ENCODE measurements around the gene CCDC106.

Gene CCDC106

DNA sequence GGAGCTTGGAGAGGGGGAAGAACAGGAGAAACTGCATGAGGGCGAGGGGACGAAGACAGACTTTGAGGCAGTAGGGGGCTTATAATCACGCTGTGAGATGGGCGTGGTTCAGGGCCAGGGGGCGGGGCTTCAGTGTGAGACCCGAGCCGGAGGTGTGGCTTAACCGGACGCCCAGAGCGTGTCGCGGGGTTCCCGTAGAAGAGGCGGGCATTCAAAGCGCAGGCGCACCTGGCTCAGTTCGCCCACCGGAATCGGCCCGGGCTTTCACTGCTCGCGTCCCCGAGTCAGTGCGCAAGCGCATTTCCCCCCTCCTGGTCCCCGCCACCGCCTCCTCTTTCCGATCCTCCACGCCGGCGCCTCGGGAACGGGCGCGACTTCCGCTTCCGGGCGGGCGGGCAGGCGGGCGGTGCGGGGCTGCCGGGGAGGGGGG is 42.8 kb upstream of the CCDC106 start (continued):
- TF ChIP-seq ZNF776 (tag by site-specific recombination; IDR thresholded peaks at IDR 0.05; ENCODE audit: borderline replicate concordance) (no peak), ZNF366 (tag by site-specific recombination; conservative IDR thresholded peaks at IDR 0.05) (peak; percentile 74), TRIM28 (IDR thresholded peaks at IDR 0.05; ENCODE audit: borderline replicate concordance, low read length) (no peak), REPIN1 (tag by site-specific recombination; IDR thresholded peaks at IDR 0.05; ENCODE audit: low read depth) (no peak), PRDM1 (tag by site-specific recombination; IDR thresholded peaks at IDR 0.05) (peak; percentile 22; the same call in 1 of the 2 replicates), ZNF623 (tag by site-specific recombination; IDR thresholded peaks at IDR 0.05) (no peak), ZFP3 (tag by site-specific recombination; IDR thresholded peaks at IDR 0.05; ENCODE audit: low read depth) (no peak), ZNF670 (tag by site-specific recombination; IDR thresholded peaks at IDR 0.05; ENCODE audit: low read depth) (no peak), YY2 (tag by site-specific recombination; IDR thresholded peaks at IDR 0.05) (no peak), HOXA7 (CRISPR knock-in tag; IDR thresholded peaks at IDR 0.05; ENCODE audit: borderline replicate concordance) (no peak)
- TF ChIP-seq, protein P1, sequence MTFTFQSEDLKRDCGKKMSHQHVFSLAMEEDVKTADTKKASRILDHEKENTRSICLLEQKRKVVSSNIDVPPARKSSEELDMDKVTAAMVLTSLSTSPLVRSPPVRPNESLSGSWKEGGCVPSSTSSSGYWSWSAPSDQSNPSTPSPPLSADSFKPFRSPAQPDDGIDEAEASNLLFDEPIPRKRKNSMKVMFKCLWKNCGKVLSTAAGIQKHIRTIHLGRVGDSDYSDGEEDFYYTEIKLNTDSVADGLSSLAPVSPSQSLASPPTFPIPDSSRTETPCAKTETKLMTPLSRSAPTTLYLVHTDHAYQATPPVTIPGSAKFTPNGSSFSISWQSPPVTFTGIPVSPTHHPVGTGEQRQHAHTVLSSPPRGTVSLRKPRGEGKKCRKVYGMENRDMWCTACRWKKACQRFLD (tag by site-specific recombination; IDR thresholded peaks at IDR 0.05): no peak
- TF ChIP-seq, protein P2, sequence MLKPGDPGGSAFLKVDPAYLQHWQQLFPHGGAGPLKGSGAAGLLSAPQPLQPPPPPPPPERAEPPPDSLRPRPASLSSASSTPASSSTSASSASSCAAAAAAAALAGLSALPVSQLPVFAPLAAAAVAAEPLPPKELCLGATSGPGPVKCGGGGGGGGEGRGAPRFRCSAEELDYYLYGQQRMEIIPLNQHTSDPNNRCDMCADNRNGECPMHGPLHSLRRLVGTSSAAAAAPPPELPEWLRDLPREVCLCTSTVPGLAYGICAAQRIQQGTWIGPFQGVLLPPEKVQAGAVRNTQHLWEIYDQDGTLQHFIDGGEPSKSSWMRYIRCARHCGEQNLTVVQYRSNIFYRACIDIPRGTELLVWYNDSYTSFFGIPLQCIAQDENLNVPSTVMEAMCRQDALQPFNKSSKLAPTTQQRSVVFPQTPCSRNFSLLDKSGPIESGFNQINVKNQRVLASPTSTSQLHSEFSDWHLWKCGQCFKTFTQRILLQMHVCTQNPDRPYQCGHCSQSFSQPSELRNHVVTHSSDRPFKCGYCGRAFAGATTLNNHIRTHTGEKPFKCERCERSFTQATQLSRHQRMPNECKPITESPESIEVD (tag by site-specific recombination; IDR thresholded peaks at IDR 0.05): no peak
- TF ChIP-seq, protein P3, sequence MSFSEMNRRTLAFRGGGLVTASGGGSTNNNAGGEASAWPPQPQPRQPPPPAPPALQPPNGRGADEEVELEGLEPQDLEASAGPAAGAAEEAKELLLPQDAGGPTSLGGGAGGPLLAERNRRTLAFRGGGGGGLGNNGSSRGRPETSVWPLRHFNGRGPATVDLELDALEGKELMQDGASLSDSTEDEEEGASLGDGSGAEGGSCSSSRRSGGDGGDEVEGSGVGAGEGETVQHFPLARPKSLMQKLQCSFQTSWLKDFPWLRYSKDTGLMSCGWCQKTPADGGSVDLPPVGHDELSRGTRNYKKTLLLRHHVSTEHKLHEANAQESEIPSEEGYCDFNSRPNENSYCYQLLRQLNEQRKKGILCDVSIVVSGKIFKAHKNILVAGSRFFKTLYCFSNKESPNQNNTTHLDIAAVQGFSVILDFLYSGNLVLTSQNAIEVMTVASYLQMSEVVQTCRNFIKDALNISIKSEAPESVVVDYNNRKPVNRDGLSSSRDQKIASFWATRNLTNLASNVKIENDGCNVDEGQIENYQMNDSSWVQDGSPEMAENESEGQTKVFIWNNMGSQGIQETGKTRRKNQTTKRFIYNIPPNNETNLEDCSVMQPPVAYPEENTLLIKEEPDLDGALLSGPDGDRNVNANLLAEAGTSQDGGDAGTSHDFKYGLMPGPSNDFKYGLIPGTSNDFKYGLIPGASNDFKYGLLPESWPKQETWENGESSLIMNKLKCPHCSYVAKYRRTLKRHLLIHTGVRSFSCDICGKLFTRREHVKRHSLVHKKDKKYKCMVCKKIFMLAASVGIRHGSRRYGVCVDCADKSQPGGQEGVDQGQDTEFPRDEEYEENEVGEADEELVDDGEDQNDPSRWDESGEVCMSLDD (tag by site-specific recombination; IDR thresholded peaks at IDR 0.05): 0 out of 2 replicates have a peak, but pooled peaks have one; percentile 6
- TF ChIP-seq, protein P4, sequence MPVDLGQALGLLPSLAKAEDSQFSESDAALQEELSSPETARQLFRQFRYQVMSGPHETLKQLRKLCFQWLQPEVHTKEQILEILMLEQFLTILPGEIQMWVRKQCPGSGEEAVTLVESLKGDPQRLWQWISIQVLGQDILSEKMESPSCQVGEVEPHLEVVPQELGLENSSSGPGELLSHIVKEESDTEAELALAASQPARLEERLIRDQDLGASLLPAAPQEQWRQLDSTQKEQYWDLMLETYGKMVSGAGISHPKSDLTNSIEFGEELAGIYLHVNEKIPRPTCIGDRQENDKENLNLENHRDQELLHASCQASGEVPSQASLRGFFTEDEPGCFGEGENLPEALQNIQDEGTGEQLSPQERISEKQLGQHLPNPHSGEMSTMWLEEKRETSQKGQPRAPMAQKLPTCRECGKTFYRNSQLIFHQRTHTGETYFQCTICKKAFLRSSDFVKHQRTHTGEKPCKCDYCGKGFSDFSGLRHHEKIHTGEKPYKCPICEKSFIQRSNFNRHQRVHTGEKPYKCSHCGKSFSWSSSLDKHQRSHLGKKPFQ (tag by site-specific recombination; IDR thresholded peaks at IDR 0.05): no peak
- TF ChIP-seq, protein P5, sequence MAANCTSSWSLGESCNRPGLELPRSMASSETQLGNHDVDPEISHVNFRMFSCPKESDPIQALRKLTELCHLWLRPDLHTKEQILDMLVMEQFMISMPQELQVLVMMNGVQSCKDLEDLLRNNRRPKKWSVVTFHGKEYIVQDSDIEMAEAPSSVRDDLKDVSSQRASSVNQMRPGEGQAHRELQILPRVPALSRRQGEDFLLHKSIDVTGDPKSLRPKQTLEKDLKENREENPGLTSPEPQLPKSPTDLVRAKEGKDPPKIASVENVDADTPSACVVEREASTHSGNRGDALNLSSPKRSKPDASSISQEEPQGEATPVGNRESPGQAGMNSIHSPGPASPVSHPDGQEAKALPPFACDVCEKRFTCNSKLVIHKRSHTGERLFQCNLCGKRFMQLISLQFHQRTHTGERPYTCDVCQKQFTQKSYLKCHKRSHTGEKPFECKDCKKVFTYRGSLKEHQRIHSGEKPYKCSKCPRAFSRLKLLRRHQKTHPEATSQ (tag by site-specific recombination; IDR thresholded peaks at IDR 0.05): no peak

DNA sequence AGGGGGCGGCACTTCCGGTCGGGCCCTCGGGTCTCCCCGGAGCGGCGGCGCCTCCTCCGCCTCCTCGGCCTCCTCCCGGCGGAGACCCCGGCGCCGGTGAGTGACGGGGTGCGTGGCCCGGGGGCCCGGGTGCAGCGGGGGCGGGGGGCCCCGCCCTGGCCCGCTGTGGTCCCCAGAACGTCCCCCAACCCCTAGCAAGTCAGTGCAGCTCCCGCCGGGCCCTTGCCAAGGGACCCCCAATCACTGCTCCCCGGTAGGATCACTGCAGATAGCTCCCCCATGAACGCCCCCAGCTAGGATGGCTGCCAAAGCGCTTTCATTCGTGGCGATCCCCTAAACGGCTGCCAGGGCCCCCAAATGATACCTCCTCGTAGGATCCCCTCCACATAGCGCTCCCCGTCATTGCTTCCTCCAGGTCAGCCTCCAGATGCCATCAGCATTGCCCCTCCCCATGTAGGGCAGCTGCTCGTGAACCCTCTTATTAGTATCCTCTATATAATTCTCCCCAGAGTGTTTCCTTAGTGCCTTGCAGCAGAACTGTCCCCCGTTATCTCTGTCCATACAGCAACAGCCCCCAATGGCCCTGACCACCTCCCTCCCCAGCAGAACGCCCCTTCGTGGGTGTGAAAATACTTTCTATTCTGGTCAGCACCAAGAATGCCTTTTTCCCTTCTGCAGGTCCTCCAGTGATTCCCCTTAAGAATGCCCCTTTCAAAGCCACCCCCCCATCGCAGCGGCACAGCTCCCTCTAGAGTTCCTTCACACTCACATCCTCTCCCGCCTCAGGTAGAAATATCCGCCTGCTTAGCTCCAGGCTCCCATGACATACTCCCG is 42.2 kb upstream of the CCDC106 start, which contains the start of gene ZNF865:
Gene ZNF865, plus strand, starts transcription at position 11 of the 834 bp plus-strand sequence. CDS start 7,972 bp downstream, outside the sequence.
- peak within 1 kb of the TSS; percentile 88 for H3K27ac ChIP-seq (ENCODE audit: extremely low read depth, low read depth, low read length)
- H3K4me1 ChIP-seq (ENCODE audit: control insufficient read depth, insufficient read depth, low read length): peaks cover 6% of the 10 kb centered on the region; the same call in 1 of the 2 replicates
- peaks cover 17 to 27% of the 10 kb centered on the region in 2 experiments; a peak in 2 of 3 replicates for H3K36me3 ChIP-seq (ENCODE audit: control insufficient read depth in 2 of 2, insufficient read depth in 1 of 2, low read length in 2 of 2)
- H3K4me3 ChIP-seq (ENCODE audit: low read depth, low read length): peak within 1 kb of the TSS; percentile 97
- POLR2A ChIA-PET: interaction anchor here (0.5 to 4.5 kb wide), 24 partner anchors 16 to 489 kb away, joined by 3 to 75 read pairs (median 4); partner anchors contain the start of genes ISOC2, PPP1R12C, U2AF2 and UBE2S
- CTCF ChIA-PET: interaction anchor here (0.5 to 3.1 kb wide), 40 partner anchors 8 to 1737 kb away, joined by 3 to 50 read pairs (median 4); partner anchors contain the start of genes ISOC2, KMT5C, SBK2 and ZNF579
- no peaks in the 10 kb centered on the region for H3K9me3 ChIP-seq (ENCODE audit: control insufficient read depth, insufficient read depth, low read depth, low read length)
- TF ChIP-seq ZBTB7A (tag by site-specific recombination; IDR thresholded peaks at IDR 0.05; ENCODE audit: low read depth): no peak
- no peak for TF ChIP-seq ZNF792 (tag by site-specific recombination; IDR thresholded peaks at IDR 0.05)
- no peak for TF ChIP-seq ZNF19 (tag by site-specific recombination; IDR thresholded peaks at IDR 0.05; ENCODE audit: low read depth)
- TF ChIP-seq ZNF292 (tag by site-specific recombination; IDR thresholded peaks at IDR 0.05; ENCODE audit: borderline replicate concordance, low read depth): no peak
- TF ChIP-seq ZNF707 (tag by site-specific recombination; IDR thresholded peaks at IDR 0.05): no peak
- TF ChIP-seq, protein P6, sequence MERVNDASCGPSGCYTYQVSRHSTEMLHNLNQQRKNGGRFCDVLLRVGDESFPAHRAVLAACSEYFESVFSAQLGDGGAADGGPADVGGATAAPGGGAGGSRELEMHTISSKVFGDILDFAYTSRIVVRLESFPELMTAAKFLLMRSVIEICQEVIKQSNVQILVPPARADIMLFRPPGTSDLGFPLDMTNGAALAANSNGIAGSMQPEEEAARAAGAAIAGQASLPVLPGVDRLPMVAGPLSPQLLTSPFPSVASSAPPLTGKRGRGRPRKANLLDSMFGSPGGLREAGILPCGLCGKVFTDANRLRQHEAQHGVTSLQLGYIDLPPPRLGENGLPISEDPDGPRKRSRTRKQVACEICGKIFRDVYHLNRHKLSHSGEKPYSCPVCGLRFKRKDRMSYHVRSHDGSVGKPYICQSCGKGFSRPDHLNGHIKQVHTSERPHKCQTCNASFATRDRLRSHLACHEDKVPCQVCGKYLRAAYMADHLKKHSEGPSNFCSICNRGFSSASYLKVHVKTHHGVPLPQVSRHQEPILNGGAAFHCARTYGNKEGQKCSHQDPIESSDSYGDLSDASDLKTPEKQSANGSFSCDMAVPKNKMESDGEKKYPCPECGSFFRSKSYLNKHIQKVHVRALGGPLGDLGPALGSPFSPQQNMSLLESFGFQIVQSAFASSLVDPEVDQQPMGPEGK (tag by site-specific recombination; IDR thresholded peaks at IDR 0.05): peak; percentile 93
- TF ChIP-seq ZNF433 (tag by site-specific recombination; IDR thresholded peaks at IDR 0.05; ENCODE audit: low read depth): no peak
- TF ChIP-seq, protein P7, sequence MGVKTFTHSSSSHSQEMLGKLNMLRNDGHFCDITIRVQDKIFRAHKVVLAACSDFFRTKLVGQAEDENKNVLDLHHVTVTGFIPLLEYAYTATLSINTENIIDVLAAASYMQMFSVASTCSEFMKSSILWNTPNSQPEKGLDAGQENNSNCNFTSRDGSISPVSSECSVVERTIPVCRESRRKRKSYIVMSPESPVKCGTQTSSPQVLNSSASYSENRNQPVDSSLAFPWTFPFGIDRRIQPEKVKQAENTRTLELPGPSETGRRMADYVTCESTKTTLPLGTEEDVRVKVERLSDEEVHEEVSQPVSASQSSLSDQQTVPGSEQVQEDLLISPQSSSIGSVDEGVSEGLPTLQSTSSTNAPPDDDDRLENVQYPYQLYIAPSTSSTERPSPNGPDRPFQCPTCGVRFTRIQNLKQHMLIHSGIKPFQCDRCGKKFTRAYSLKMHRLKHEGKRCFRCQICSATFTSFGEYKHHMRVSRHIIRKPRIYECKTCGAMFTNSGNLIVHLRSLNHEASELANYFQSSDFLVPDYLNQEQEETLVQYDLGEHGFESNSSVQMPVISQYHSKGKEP (tag by site-specific recombination; IDR thresholded peaks at IDR 0.05): no peak
